Muscle of arm (tissue), 12 donors: ENCODE data around the gene GRID2. TPM values are rescaled to one million over a fixed set of nuclear protein-coding genes. Genes with fewer than 3 reads are reported as not detected.

Source experiments
- DNase-seq: peaks from one replicate; pipeline ENCODE4 v3.0.0-alpha.2; 2013
- polyA plus RNA-seq, 12 donors: library from polyadenylated mRNA; unstranded; fragments of 120-200 nt; gene quantifications; one replicate each; pipeline ENCODE4 v1.2.1, GENCODE V29; 2013; ENCODE audit not compliant: insufficient read length in 12 of 12

The GRID2 gene
- polyA plus RNA-seq, 12 donors = 0.21 to 1.6 (median 0.53) TPM; not detected in 2

DNA sequence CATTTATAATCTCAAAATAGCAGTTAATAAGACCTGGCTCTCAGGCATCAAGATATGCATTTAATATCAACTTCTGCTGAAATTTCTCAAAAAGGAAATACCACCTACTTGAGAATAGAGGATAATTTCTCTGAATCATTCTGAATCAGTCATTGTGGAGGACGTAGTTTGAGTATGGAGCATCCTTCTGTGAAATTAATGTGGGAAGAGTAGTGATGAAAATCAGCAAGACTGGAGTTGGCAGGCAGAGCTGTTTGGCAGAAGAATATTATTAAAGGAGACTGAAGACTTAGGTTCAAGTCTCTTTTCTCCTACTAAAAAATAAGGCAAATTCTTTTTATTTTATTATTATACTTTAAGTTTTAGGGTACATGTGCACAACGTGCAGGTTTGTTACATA lies 1199.2 kb downstream of the GRID2 start:
- DNase-seq = no peak

- DNase-seq = no peak
Measured at GRCh38 chr4:93513851-93514250, 1210.1 kb downstream of the GRID2 start.

- DNase-seq = no peak
Measured at GRCh38 chr4:93515208-93515607, 1211.4 kb downstream of the GRID2 start.

- no peak for DNase-seq
Measured at GRCh38 chr4:93529692-93530372, 1226.1 kb downstream of the GRID2 start.

GRCh38 chr4:93532234-93532633 lies 1228.5 kb downstream of the GRID2 start:
- no peak for DNase-seq

DNA sequence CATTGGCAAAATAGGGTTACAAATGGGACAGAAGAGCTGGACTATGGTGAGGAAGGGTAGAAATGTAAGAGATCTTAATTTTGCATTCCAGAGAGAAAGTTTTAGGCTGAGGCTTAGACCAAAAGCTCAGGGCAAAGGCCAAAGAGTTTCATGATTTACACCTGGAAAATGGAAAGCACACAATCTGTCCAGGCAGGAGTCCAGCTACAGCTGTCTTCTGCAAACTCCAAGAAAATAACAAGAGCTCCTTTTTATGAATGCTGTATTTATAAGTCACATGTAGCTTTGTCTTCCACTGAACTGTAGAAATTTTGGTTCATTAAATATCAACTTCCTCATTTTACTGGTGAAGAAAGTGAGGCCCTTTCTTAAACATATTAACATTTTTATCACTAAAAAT lies 1236.8 kb downstream of the GRID2 start:
- no peak for DNase-seq

DNA sequence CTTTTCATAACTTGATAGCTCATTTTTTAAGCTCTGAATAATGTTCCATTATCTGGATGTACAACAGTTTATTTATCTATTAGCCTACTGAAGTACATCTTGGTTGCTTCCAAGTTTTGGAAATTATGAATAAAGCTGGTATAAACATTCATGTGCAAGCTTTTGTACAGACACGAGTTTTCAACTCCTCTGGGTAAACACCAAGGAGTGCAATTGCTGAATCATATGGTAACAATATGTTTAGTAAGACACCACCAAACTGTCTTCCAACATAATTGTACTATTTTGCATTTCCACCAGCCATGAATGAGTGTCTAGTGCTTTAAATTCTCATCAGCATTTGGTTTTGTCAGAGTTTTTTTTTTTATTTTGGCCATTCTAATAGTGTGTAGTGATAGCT lies 1258.1 kb downstream of the GRID2 start:
- no peak for DNase-seq

- DNase-seq = no peak
Measured at GRCh38 chr4:93568758-93569157, 1265.0 kb downstream of the GRID2 start.

DNA sequence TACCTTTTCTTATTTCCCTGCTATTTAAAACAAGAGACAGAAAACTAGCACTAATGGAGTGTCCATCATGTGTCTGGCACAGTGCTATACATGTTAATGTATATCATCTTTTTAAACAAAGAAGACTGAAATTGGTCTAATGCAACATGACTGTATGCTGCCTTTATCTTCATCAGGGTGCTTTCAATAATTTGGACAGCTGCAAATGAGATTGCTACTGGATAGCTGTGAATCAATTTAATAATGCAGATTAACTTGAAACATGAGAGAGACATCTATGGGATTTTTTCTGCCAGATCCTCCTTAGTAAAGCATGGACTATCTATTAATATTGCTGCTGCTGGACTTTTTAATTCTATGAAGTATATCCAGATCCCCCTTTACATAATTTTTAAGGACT lies 1269.5 kb downstream of the GRID2 start:
- no peak for DNase-seq

DNA sequence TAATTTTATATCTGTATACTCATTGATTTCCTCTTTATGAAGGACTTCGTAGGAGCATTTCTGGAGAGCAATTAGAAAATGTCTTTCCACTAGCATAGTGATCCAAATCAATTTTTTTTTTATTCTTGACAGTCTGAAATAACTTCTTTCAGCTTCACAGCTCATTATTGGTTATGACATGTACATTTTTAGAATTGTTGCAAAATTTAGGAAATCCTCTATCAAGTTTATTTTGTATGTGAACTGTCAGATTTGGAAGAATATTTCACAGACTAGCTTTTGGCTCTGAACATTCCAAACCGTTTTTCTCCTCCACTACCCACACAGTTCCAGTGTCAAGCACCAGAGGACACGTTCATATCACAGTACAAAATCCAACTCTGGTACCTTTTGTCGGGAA lies 1275.2 kb downstream of the GRID2 start:
- no peak for DNase-seq

DNA sequence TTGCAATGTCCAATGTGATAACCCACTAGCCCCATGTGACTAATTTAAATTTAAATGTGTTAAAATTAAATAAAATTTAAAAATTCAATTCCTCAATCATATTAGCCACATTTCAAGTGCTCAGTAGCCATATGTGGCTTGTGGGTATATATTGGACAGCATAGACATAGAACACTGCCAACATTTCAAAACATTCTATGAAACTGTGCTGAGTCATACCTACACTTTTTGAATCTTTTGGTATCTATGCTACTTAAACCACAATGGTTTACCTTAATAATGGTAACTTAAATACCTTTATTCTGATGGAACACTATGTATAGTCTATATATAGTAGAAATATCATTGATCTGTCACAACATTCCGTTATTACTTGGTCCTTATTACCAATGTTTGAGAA lies 1301.4 kb downstream of the GRID2 start:
- DNase-seq = no peak

- DNase-seq = no peak
Measured at GRCh38 chr4:93617606-93618005, 1313.8 kb downstream of the GRID2 start.

- DNase-seq = no peak
Measured at GRCh38 chr4:93633721-93634120, 1330.0 kb downstream of the GRID2 start.

DNA sequence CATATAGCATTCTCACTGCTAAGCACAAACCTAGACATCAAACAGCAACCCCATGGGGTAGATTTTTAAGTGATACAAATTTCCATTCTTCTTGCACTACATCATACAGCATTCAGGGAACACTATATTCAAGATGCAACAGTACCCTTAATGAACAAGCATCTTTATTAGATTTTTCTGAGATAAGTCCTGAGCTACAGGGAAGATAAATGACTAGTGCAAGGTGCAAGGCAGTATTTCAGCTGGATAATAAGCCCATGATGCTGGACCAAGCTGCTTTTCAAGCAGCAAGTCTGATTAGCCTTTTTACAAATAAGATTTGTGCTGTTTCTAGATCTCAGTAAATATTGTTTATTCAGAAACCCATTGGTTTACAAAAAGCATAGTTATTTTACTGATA lies 1332.2 kb downstream of the GRID2 start:
- no peak for DNase-seq

- DNase-seq = no peak
Measured at GRCh38 chr4:93645120-93645519, 1341.4 kb downstream of the GRID2 start.

DNA sequence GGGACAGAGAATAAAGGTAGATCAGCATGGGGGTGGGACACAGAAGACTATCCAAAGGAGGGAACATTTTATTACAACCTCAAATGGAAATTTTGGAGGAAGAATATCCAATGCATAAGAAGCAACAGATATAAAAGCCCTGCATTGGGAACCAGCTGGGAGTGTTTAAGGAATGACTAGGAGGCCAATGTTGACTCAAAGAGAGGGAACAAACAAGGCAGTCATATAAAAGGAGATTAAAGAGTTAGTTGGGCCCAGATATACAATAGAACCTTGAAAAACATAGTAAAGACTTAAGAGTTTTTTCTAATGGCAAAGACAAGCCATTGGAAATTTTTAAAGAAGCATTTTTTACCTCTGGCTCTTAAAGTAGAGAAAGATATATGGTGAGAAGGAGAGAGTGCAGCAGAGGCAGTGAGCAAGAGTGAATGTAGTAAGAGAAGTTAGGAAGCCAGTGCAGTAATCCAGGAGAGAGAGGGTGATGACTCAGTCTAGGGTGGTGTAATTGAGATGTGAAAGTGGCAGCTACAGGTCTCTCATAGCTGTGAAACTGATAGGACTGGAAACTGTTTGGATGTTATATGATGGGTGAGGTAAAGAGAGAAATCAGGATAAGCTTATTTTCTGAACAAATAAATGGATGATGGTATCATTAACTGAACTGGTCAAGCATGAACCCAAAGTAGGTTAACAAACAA lies 1342.6 kb downstream of the GRID2 start:
- DNase-seq = no peak

DNA sequence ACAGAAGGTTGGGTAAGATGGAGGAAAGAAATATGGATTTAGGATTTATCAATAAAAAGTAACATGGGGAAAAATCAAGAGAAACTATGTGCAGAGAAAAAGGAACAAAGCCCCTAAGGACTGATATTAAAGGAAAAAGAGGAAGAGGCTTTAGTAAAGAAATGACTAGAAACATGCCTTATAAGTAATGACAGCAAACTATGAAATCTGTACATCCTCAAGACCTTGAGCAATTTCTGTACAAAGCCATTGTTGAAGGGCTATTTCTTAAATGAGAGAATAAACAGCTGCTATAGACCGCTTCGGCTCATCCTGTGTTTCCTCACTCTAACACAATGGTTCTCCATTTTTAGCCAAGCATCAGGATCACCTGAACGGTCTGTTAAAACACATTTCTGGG lies 1344.5 kb downstream of the GRID2 start:
- no peak for DNase-seq

GRCh38 chr4:93649828-93650227 lies 1346.1 kb downstream of the GRID2 start:
- no peak for DNase-seq

DNA sequence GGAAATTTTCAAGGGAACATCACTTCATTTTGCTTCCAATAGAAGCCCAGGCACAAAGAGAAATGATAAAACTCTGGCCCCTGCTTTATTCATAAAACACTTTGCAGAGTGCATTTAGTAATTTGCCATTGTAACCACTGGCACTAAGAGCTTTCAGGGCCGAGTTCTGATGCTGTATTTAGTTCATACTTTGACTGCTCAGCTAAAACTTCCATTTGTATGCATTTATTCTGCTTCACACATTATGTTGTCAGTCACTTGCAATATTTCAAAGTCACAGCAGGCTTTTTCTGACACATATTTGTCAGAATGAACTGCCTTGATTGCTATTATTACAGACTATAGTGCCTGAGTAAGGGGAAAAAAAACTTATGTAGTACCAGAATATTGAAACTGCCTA lies 1350.4 kb downstream of the GRID2 start:
- DNase-seq = no peak

GRCh38 chr4:93657527-93657926 lies 1353.8 kb downstream of the GRID2 start:
- DNase-seq = no peak

DNA sequence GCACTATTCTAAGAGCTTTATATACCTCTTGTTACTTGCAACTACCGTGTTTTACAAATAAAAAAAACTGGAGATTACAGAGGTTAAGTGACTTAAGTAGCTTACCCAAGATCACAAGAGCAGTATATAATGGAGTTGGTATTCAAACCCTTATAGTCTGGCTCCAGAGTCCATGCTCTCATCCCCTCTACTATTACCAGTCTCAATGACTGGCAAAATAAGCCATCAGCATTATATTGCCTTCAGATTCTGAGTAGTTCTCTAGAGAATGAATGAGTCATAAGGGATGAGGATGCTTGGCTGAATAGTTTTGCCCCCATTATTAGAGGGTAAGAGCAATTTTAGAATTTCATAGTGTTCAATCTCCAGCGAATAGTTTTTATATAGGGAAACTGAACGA lies 1354.7 kb downstream of the GRID2 start:
- DNase-seq = no peak

DNA sequence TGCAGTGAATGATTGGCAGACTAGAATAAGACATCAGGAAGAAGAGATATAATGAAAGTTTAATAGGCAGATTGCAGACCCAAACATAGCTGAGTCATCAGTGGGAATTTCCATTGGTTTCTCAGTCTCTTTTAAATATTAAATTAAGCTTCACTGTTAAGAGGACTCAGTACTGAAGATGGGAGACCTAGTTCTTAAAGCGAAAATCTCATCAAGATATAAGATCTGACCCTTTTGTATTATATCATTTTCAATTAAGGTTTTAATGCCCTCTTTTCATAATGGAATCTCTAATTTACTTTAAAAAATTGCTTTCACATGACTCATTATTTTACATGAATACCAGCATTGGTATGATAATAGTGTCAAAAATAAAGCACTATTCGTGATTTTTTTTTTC lies 1355.9 kb downstream of the GRID2 start:
- DNase-seq = no peak

DNA sequence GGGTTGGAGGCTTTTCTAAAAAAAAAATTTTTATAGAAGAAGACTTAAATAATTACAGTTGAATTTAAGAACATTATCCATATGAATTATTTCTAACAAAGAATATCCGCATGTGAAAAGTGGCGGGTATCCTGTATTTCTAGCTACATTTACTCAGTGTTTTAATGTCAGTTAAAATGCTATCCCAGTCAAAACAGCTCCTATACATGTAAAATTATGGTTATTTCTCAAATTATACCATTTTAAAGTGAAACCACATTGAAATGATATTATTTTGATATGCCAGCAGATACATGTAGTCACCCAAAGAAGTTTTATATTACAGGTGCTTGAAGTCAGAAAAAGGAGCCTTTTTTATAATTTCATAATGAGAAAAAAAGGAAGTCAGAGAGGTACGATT lies 1356.3 kb downstream of the GRID2 start:
- no peak for DNase-seq

GRCh38 chr4:93670434-93670833 lies 1366.7 kb downstream of the GRID2 start:
- no peak for DNase-seq
